Stimulated activated naive CD4-positive, alpha-beta T cell treated with Interleukin-2 at 50 U/mL for 16 hours (primary cell): ENCODE measurements around the gene KRTAP9-1.
"Not testable (repeated sequence)": the region's sequence is repeated elsewhere in the genome, so short reads cannot be mapped to it uniquely, and the experiment has no call there.

Source experiments
- DNase-seq: peaks from one replicate; lab custom pipeline; 2025; lab: John Stamatoyannopoulos, UW

Gene KRTAP9-1

DNA sequence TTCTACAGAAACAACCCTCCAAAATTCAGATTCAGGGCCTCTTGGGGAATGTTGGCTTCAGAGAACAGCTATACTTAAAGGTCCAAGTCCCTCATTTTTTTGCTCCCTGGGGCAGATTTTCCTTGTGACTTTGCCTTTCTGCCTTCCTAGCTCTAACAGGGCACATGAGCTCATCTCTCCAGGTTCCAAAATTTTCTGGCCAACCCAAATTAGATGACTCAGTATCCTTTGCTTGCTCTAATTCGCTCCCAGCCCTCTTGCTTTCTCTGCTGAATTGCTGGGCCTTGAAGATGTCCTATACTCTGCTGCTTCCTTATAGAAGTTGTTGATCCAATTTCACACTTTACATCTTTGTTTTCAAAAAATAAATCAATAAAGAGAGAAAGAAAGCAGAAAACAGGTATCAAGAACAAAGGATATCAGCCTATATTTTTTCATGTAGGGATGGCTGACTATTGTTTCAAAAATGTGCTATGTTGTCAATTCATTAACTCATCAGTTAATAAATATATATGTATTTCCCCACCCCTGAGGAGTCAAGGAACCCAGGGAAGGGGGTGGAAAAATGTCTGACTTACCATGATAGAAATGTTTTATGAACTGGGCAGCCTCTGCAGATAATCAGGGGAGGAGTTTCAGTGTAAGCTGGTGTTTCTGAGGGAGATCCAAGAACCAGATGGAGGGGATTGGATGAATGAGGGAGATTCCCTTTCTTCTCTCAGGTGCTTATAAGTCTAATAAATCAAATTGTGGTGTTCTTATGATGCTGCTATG is 10.7 kb upstream of the KRTAP9-1 start:
- DNase-seq = no peak

DNA sequence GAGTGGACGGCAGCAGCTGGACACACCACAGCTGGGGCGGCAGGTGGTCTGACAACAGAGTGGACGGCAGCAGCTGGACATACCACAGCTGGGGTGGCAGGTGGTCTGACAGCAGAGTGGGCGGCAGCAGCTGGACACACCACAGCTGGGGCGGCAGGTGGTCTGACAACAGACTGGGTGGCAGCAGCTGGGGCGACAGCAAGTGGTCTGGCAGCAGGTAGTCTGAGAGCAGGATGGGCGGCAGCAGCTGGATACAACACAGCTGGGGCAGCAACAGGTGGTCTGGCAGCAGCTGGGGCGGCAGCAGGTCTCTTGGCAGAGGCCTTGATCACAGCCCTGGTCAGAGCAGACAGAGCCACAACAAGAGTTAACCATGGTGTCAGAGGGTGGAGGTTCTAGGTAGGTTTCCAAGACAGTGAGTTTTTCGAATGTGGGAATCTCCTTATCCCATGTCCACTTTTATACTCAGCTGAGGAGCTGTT is 5.2 kb upstream of the KRTAP9-1 start, which contains the start of gene KRTAP4-1:
Gene KRTAP4-1 (minus strand): TSS at position 432 of the 482 bp plus-strand sequence. CDS start 57 bp downstream, at position 375.
- DNase-seq = no peak

DNA sequence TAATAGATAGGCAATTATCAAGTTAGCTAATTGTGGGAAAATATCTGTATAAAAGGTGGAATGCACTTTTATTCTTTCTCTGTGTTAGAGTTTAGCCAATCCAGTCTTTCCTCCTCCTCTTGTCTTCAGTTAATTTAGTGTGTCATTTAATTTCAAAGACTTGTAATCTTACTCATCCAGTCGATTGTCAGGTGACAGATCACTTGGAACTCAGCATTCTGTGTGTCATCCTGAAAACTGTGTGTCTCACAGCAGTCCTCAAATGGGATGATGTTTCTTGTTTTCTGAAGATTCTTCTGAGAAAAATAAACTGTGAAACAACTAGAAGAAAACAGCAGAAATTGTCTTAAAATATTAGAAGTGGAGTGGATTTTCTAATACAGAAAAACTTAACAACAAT is 4.7 kb upstream of the KRTAP9-1 start:
- DNase-seq = no peak

DNA sequence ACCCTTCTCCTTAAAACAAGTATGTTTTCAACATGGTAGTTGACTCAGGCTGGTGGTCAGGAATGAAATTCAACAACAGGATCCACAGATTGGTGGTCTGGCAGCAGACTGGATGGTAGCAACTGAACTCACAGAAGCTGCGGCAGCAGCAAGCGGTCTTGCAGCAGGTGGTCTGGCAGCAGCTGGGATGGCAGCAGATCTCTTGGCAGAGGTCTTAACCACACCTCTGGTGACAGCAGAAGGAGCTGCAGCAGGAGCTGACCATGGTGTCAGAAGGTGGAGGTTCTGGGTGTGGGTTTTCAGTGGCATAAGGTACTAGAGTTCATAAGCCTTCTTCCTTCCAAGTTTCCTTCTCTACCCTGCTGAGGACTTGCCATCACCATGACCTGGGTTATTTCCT is 2.8 kb upstream of the KRTAP9-1 start:
- DNase-seq = no peak

DNA sequence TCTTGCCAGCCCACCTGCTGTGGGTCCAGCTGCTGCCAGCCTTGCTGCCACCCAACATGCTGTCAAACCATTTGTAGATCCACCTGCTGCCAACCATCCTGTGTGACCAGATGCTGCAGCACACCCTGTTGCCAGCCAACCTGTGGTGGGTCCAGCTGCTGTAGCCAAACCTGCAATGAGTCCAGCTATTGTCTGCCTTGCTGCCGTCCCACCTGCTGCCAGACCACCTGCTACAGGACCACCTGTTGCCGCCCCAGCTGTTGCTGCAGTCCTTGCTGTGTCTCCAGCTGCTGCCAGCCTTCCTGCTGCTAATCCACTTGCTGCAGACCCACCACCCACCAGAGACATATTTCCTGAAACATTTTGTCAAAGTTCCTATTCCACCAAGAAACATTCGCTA is 641 bp downstream of the KRTAP9-1 start:
- DNase-seq = no peak

DNA sequence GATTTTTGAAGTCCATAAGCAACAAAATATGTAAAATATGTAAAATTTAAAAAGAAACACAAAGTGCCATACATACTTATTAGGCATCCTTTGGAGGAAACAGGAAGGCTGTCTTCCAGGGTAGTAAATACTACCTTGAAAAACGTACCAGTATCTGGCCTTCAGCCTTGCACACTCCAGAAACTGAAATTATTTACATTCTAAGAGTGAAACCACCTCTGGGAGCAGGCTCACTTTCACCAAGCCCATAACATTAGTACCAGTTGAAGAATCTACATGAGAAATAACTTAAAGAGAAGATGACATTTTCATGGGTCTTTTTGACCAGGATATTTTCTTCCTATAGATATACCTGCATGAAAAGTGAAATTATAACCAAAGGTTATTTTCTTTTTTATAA is 6.4 kb downstream of the KRTAP9-1 start:
- DNase-seq = no peak

DNA sequence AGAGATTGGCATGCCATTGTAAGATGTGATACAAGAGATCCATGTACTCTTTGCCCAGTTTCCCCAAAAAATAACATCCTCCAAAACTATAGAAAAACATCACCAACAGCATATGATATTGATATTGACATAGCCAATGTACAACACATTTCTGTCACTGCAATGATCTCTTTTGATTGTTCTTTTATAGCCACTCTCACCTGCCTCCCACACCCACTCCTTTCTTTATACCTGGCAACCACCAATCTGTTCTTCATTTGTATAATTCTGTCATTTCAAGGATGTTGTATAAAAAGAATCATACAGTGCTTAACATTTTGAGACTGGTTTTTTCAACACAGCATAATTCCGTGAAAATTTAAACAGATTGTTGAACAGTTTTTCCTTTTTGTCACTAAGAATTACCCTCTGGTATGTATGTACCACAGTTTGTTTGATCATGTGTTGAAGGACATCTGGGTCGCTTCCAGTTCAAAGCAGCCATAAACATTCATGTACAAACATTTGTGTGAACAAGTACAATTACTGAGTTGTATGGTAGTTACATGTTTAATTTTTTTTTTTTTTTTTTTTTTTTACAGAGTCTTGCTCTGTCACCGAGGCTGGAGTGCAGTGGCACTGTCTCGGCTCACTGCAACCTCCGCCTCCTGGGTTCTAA is 9.9 kb downstream of the KRTAP9-1 start:
- no peak for DNase-seq

DNA sequence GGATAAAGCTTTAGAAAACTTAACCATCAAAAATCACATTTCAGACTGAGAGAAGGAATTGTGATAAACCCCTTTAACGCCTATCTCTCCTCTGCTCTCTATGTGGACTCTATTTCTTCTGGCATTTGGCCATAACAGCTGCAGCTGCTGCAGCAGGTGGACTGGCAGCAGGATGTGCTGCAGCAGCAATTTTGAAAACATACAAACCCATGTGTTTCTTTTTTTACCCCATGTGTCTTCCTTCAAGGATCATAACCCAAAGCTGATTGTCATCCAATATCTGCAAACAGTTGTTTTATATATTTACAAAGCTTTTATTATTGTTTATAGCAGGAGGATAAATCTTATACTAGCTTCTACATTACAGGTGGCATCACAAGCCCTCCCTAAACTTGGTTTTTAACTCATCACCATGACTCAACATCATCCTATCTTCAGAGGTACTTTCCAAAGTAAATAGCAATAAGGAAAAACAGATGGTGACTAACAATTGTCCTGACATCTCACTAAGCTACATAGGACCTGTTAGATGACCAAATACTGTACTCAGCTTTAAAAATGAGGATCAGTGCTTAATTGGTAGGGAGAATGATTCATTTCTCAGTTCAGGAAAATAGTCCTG is 22.3 kb downstream of the KRTAP9-1 start:
- DNase-seq = no peak

DNA sequence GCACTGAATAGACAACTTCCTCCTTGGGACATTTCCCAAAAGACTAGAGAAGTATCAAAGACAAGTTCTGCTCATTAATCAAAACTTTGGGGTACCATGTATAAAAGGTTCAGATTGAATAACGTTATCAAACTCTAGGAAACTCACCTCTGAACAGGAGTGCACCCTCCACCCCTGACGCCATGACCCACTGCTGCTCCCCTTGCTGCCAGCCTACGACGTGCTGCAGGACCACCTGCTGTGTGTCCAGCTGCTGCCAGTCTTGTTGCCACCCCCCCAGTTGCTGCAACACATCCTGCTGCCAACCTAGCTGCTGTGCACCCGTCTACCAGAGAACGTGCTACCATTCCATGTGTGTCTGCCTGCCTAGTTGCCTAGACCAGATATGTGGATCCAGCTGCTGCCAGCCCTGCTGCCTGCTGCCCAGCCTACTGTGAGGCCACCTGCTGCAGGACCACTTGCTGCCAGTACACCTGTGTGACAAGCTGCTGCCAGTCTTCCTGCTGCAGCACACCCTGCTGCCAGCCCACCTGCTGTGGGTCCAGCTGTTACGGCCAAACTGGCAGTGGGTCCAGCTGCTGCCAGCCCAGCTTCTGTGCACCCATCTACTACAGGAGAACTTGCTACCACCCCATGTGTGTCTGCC is 23.0 kb downstream of the KRTAP9-1 start:
- DNase-seq = no peak

DNA sequence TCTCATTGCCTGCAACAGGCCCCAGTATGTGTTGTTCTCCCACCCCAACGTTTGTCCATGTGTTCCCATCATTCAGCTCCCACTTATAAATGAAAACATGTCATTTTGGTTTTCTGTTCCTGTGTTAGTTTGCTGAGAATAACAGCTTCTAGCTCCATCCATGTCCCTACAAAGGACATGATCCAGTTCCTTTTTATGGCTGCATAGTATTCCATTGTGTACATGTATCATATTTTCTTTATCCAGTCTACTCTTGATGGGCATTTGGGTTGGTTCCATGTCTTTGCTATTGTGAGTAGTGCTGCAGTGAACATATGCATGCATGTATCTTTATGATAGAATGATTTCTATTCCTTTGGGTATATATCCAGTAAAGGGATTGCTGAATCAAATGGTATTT is 26.0 kb downstream of the KRTAP9-1 start:
- no peak for DNase-seq

DNA sequence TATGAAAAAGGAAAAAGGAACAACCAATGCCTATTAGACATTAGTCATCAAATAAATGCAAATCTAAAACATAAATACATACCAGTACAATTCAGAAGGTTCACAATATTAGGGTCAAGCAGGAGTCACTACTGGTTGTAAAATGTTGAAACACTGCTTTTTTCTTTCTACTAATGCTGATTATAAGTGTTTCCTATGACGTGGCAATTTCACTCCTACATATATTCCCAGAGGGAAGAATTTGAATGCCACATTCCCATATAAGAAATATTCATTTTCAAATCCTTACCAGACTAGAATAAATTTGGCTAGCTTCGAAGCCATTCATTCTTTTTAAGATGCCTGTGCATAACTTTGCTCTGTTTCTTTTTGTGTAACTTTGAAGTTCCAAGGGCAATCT is 34.1 kb downstream of the KRTAP9-1 start:
- no peak for DNase-seq

DNA sequence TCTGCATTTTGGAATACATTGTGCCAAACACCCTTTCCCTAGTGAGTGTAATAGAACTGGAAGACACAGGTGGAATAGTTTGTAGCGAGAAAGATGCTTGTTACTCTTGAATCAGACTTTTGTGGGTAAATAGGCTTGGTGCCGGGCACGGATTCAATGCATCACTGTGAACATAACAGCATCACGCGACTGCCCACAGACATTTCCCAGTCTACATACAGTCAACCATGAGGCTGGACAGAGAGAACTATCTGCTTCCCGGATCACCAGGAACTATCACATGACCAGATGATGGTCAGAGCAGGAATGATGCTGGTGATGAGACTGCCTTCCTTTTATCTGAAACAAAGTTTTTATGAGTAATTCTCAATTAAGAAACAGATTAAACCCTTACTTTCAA is 36.4 kb downstream of the KRTAP9-1 start:
- DNase-seq = no peak

DNA sequence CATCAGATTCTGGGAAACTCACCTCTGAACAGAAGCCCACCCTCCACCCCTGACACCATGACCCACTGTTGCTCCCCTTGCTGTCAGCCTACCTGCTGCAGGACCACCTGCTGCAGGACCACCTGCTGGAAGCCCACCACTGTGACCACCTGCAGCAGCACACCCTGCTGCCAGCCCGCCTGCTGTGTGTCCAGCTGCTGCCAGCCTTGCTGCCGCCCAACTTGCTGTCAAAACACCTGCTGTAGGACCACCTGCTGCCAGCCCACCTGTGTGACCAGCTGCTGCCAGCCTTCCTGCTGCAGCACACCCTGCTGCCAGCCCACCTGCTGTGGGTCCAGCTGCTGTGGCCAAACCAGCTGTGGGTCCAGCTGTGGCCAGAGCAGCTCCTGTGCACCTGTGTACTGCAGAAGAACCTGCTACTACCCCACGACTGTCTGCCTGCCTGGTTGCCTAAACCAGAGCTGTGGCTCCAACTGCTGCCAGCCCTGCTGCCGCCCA is 37.0 kb downstream of the KRTAP9-1 start, which contains the start of gene KRTAP9-2:
Gene KRTAP9-2 (plus strand): TSS at position 51 of the 498 bp plus-strand sequence. CDS start 7 bp downstream, at position 58.
- DNase-seq = not testable (repeated sequence)

DNA sequence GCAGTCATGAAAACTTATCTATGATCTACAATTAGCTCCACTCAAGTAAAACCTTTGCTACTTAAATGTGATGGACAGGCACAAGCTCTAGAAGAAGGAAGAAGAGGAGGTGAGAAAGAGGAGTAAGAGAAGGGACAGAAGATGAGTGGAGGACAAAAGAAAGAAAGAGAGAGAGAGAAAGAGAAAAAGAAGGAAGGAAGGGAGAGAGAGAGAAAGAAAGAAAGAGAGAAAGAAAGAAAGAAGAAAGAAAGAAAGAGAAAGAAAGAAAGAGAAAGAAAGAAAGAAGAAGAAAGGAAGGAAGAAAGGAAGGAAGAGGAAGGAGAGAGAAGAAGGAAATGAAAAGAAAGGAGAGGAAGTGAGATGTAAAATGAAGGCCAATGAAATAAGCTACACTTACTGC is 40.4 kb downstream of the KRTAP9-1 start:
- DNase-seq = no peak

DNA sequence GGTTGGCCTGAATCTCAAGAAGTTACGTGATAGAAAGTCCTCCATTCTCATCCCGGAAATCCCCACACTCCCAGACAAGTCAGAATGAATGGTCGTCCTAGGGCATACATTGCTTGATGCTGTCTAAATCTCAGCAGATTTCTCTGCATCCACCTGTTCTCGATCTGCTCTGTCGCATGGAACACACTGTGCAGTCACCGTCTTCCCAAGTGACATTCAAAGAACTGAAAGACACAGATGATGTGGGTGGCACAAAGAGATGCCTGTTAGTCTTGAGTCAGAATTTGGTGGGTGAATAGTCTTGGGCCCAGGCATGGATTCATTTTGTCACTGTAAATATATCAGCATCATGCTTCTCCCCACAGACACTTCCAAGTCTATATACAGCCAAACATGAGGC is 42.0 kb downstream of the KRTAP9-1 start:
- no peak for DNase-seq

DNA sequence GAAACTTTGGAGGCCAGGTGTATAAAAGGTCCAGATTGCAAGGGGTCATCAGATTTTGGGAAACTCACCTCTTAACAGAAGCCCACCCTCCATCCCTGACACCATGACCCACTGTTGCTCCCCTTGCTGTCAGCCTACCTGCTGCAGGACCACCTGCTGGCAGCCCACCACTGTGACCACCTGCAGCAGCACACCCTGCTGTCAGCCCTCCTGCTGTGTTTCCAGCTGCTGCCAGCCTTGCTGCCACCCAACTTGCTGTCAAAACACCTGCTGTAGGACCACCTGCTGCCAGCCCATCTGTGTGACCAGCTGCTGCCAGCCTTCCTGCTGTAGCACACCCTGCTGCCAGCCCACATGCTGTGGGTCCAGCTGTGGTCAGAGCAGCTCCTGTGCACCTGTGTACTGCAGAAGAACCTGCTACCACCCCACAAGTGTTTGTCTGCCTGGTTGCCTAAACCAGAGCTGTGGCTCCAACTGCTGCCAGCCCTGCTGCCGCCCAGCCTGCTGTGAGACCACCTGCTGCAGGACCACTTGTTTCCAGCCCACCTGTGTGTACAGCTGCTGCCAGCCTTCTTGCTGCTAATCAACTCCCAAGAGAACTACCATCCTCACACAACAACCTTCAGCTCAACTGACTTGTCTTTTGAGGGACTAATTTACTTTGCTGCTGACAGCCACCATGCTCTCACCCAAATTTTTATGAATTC is 42.9 kb downstream of the KRTAP9-1 start, which contains the start of gene KRTAP9-3:
Gene KRTAP9-3 (plus strand): TSS at position 51 of the 707 bp plus-strand sequence. CDS start 53 bp downstream, at position 104.
- not testable (repeated sequence) for DNase-seq

DNA sequence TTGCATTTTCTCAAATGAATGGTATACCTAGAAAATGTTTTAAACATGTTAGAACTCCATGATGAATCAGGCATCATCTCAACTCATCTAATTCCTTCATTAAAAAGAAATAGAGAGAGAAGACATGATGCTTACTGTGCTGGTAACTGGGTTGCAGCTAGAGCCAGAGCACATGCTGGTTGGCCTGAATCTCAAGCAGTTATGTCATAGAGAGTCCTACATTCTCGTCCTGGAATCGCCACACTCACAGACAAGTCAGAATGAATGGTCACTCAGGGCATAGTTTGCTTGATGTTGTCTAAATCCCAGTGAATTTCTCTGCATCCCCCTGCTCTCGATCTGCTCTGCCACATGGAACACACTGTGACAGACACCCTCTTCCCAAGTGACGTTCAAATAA is 47.4 kb downstream of the KRTAP9-1 start:
- DNase-seq = not testable (repeated sequence)

DNA sequence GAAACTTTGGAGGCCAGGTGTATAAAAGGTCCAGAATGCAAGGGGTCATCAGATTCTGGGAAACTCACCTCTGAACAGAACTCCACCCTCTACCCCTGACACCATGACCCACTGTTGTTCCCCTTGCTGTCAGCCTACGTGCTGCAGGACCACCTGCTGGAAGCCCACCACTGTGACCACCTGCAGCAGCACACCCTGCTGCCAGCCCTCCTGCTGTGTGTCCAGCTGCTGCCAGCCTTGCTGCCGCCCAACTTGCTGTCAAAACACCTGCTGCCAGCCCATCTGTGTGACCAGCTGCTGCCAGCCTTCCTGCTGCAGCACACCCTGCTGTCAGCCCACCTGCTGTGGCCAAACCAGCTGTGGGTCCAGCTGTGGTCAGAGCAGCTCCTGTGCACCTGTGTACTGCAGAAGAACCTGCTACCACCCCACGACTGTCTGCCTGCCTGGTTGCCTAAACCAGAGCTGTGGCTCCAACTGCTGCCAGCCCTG is 48.3 kb downstream of the KRTAP9-1 start, which contains the start of gene KRTAP9-8:
Gene KRTAP9-8 (plus strand): TSS at position 51 of the 489 bp plus-strand sequence. CDS start 53 bp downstream, at position 104.
- not testable (repeated sequence) for DNase-seq
